OCI-M2 (cell line): ENCODE data around the gene PRKAR2B.
"Not testable (repeated sequence)": the region's sequence is repeated elsewhere in the genome, so short reads cannot be mapped to it uniquely, and the experiment has no call there.

Experiments used
- DNase-seq: peaks from one replicate; lab custom pipeline; 2025; ENCODE audit not compliant: unreplicated experiment; lab: John Stamatoyannopoulos, UW

PRKAR2B gene

GRCh38 chr7:107026166-107026565, 18.3 kb upstream of the PRKAR2B start:
- DNase-seq = no peak

- DNase-seq = no peak
These were observed 17.3 kb upstream of the PRKAR2B start for GRCh38 chr7:107027208-107027607.

GRCh38 chr7:107029061-107029763, 15.3 kb upstream of the PRKAR2B start:
- no peak for DNase-seq

- no peak for DNase-seq
These were observed 14.7 kb upstream of the PRKAR2B start for GRCh38 chr7:107029764-107030286.

- DNase-seq = no peak
These were observed 12.5 kb upstream of the PRKAR2B start for GRCh38 chr7:107032050-107032449.

GRCh38 chr7:107032720-107033438, 11.6 kb upstream of the PRKAR2B start:
- no peak for DNase-seq

- DNase-seq = no peak
These were observed 10.0 kb upstream of the PRKAR2B start for GRCh38 chr7:107034553-107034952.

- DNase-seq = no peak
These were observed 9.1 kb upstream of the PRKAR2B start for GRCh38 chr7:107035446-107035845.

GRCh38 chr7:107036535-107036934, 8.0 kb upstream of the PRKAR2B start:
- DNase-seq = no peak

GRCh38 chr7:107037717-107038603, 6.5 kb upstream of the PRKAR2B start:
- no peak for DNase-seq

- DNase-seq = no peak
These were observed 5.2 kb upstream of the PRKAR2B start for GRCh38 chr7:107039199-107039900.

GRCh38 chr7:107041097-107041496, 3.4 kb upstream of the PRKAR2B start:
- DNase-seq = no peak

- not testable (repeated sequence) for DNase-seq
These were observed 2.7 kb upstream of the PRKAR2B start for GRCh38 chr7:107041764-107042163.

GRCh38 chr7:107042326-107042910, 2.1 kb upstream of the PRKAR2B start:
- not testable (repeated sequence) for DNase-seq

GRCh38 chr7:107043491-107043890, 1.0 kb upstream of the PRKAR2B start:
- DNase-seq = no peak

- no peak for DNase-seq
These were observed 571 bp upstream of the PRKAR2B start for GRCh38 chr7:107043921-107044346.

- DNase-seq = no peak
These were observed 873 bp downstream of the PRKAR2B start for GRCh38 chr7:107045195-107045960.

GRCh38 chr7:107045980-107046379, 1.5 kb downstream of the PRKAR2B start:
- no peak for DNase-seq

- no peak for DNase-seq
These were observed 2.2 kb downstream of the PRKAR2B start for GRCh38 chr7:107046491-107047259.
